ENCODE measurements around the gene FADS2.

The FADS2 gene

GRCh38 chr11:61832754-61833153 lies 4.7 kb downstream of the FADS2 start:
- POLR2A ChIA-PET: no interaction called here
- H3K4me3 ChIP-seq (ENCODE audit: low read depth, low read length): no peak overlapping the region
- CTCF ChIA-PET: interaction anchor here (1.8 to 2.1 kb wide), 2 partner anchors 17 to 249 kb away, joined by 4 to 6 read pairs; no protein-coding TSS in a partner anchor
- DNase-seq (ENCODE audit: low read depth, low spot score): no peak
- TF ChIP-seq CTCF (IDR thresholded peaks at IDR 0.05; ENCODE audit: insufficient read depth, low read length, missing control alignments): no peak

GRCh38 chr11:61833471-61833870 lies 5.4 kb downstream of the FADS2 start:
- no peak for TF ChIP-seq CTCF (IDR thresholded peaks at IDR 0.05; ENCODE audit: insufficient read depth, low read length, missing control alignments)
- no peak overlapping the region for H3K4me3 ChIP-seq (ENCODE audit: low read depth, low read length)
- CTCF ChIA-PET: interaction anchor here (1.1 to 2.1 kb wide), 6 partner anchors 16 to 275 kb away, joined by 3 to 10 read pairs (median 5); no protein-coding TSS in a partner anchor
- DNase-seq (ENCODE audit: low read depth, low spot score): no peak
- POLR2A ChIA-PET: no interaction called here

GRCh38 chr11:61833926-61834277 lies 5.8 kb downstream of the FADS2 start:
- CTCF ChIA-PET: interaction anchor here (0.8 to 2.1 kb wide), 8 partner anchors 14 to 274 kb away, joined by 3 to 10 read pairs (median 4); no protein-coding TSS in a partner anchor
- no peak overlapping the region for H3K4me3 ChIP-seq (ENCODE audit: low read depth, low read length)

GRCh38 chr11:61834278-61835048 lies 6.4 kb downstream of the FADS2 start:
- no peak overlapping the region for H3K4me3 ChIP-seq (ENCODE audit: low read depth, low read length)
- no peak for TF ChIP-seq CTCF (IDR thresholded peaks at IDR 0.05; ENCODE audit: insufficient read depth, low read length, missing control alignments)
- no peak for DNase-seq (ENCODE audit: low read depth, low spot score)
- ChIA-PET POLR2A (interaction anchor here (1.0 to 1.4 kb wide), 2 partner anchors 56 to 117 kb away, joined by 3 read pairs; no protein-coding TSS in a partner anchor), CTCF (interaction anchor here (0.7 to 2.1 kb wide), 10 partner anchors 14 to 274 kb away, joined by 3 to 10 read pairs (median 4); no protein-coding TSS in a partner anchor)

More at GRCh38 chr11:61833926-61834277, 5.8 kb downstream of the FADS2 start:
- POLR2A ChIA-PET: interaction anchor here (1.4 kb wide), 1 partner anchor 56 kb away, joined by 3 read pairs; no protein-coding TSS in a partner anchor
- no peak for DNase-seq (ENCODE audit: low read depth, low spot score)
- TF ChIP-seq CTCF (IDR thresholded peaks at IDR 0.05; ENCODE audit: insufficient read depth, low read length, missing control alignments): no peak

GRCh38 chr11:61836193-61836592 lies 8.1 kb downstream of the FADS2 start:
- H3K4me3 ChIP-seq (ENCODE audit: low read depth, low read length): no peak overlapping the region
- no peak for TF ChIP-seq CTCF (IDR thresholded peaks at IDR 0.05; ENCODE audit: insufficient read depth, low read length, missing control alignments)
- POLR2A ChIA-PET: no interaction called here

GRCh38 chr11:61837411-61838005 lies 9.4 kb downstream of the FADS2 start:
- ChIA-PET CTCF (interaction anchor here (1.5 to 3.4 kb wide), 3 partner anchors 33 to 61 kb away, joined by 4 to 12 read pairs (median 12); no protein-coding TSS in a partner anchor), POLR2A (no interaction called here)
- TF ChIP-seq CTCF (IDR thresholded peaks at IDR 0.05; ENCODE audit: insufficient read depth, low read length, missing control alignments): no peak
- DNase-seq (ENCODE audit: low read depth, low spot score): no peak
- H3K4me3 ChIP-seq (ENCODE audit: low read depth, low read length): no peak overlapping the region

More at GRCh38 chr11:61836193-61836592, 8.1 kb downstream of the FADS2 start:
- CTCF ChIA-PET: interaction anchor here (0.9 to 3.4 kb wide), 4 partner anchors 18 to 62 kb away, joined by 4 to 12 read pairs (median 8); no protein-coding TSS in a partner anchor
- DNase-seq (ENCODE audit: low read depth, low spot score): no peak

All from AG04449 (cell line).